DMS79 (cell line): ENCODE measurements around the gene SETD5.

ENCODE experiments used
- DNase-seq: peaks from one replicate; lab custom pipeline; 2025; lab: John Stamatoyannopoulos, UW

SETD5 gene

GRCh38 chr3:9514956-9515355 is 117.5 kb downstream of the SETD5 start:
- DNase-seq = no peak

GRCh38 chr3:9525078-9525477 is 127.7 kb downstream of the SETD5 start:
- no peak for DNase-seq
